ENCODE data around the gene HDAC5.

GRCh38 chr17:44134752-44135568 is 11.5 kb upstream of the HDAC5 start:
- TF ChIP-seq, protein P1, sequence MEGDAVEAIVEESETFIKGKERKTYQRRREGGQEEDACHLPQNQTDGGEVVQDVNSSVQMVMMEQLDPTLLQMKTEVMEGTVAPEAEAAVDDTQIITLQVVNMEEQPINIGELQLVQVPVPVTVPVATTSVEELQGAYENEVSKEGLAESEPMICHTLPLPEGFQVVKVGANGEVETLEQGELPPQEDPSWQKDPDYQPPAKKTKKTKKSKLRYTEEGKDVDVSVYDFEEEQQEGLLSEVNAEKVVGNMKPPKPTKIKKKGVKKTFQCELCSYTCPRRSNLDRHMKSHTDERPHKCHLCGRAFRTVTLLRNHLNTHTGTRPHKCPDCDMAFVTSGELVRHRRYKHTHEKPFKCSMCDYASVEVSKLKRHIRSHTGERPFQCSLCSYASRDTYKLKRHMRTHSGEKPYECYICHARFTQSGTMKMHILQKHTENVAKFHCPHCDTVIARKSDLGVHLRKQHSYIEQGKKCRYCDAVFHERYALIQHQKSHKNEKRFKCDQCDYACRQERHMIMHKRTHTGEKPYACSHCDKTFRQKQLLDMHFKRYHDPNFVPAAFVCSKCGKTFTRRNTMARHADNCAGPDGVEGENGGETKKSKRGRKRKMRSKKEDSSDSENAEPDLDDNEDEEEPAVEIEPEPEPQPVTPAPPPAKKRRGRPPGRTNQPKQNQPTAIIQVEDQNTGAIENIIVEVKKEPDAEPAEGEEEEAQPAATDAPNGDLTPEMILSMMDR (IDR thresholded peaks at IDR 0.05; ENCODE audit: low read length): no peak
- TF ChIP-seq EZH2 (IDR thresholded peaks at IDR 0.05; ENCODE audit: borderline replicate concordance, low read length): no peak

All from OCI-LY1 (cell line).